ENCODE data around the gene B4GALT2.

Gene B4GALT2

GRCh38 chr1:43971336-43971980 is 7.6 kb upstream of the B4GALT2 start:
- no peak for DNase-seq

GRCh38 chr1:43973981-43974442 is 5.0 kb upstream of the B4GALT2 start:
- DNase-seq: no peak

- peak; percentile 86 to 91 for DNase-seq
These were observed 4.4 kb upstream of the B4GALT2 start, which contains the start of gene ATP6V0B for GRCh38 chr1:43974443-43975248. TSS of gene ATP6V0B (plus strand) at chr1:43974960. CDS start at chr1:43975041, 81 bp downstream.

- DNase-seq: peak; percentile 47 to 71
These were observed 3.6 kb upstream of the B4GALT2 start for GRCh38 chr1:43975249-43975961.

- no peak for DNase-seq
These were observed 3.0 kb upstream of the B4GALT2 start for GRCh38 chr1:43976045-43976444.

GRCh38 chr1:43976890-43977289 is 2.1 kb upstream of the B4GALT2 start:
- DNase-seq: no peak

GRCh38 chr1:43977376-43978263 is 1.4 kb upstream of the B4GALT2 start:
- no peak for DNase-seq

- no peak for DNase-seq
These were observed 803 bp upstream of the B4GALT2 start for GRCh38 chr1:43978264-43978550.

- DNase-seq: no peak
These were observed 184 bp downstream of the B4GALT2 start for GRCh38 chr1:43979261-43979527.

- DNase-seq: no peak
These were observed 681 bp downstream of the B4GALT2 start for GRCh38 chr1:43979528-43980254.

- no peak for DNase-seq
These were observed 1.5 kb downstream of the B4GALT2 start for GRCh38 chr1:43980255-43981134.

GRCh38 chr1:43981135-43981491 is 2.1 kb downstream of the B4GALT2 start:
- DNase-seq: no peak

GRCh38 chr1:43981636-43982035 is 2.6 kb downstream of the B4GALT2 start:
- no peak for DNase-seq

- DNase-seq: no peak
These were observed 3.2 kb downstream of the B4GALT2 start for GRCh38 chr1:43982241-43982640.

- no peak for DNase-seq
These were observed 3.8 kb downstream of the B4GALT2 start for GRCh38 chr1:43982808-43983207.

- no peak for DNase-seq
These were observed 4.4 kb downstream of the B4GALT2 start for GRCh38 chr1:43983253-43983899.

GRCh38 chr1:43984855-43985254 is 5.8 kb downstream of the B4GALT2 start:
- DNase-seq: no peak

GRCh38 chr1:43985984-43986595 is 7.1 kb downstream of the B4GALT2 start:
- no peak for DNase-seq

GRCh38 chr1:43986712-43987111 is 7.7 kb downstream of the B4GALT2 start:
- DNase-seq: no peak

GRCh38 chr1:43987159-43987902 is 8.3 kb downstream of the B4GALT2 start:
- DNase-seq: no peak

All from bone marrow (tissue), 2 donors.